NCI-H2196 treated with DMSO at 0.1 percent for 48 hours (cell line): ENCODE results near the gene ZBTB44.

Experiments
- DNase-seq: peaks from one replicate; lab custom pipeline; 2025; ENCODE audit not compliant: unreplicated experiment; lab: John Stamatoyannopoulos, UW

Gene ZBTB44

DNA sequence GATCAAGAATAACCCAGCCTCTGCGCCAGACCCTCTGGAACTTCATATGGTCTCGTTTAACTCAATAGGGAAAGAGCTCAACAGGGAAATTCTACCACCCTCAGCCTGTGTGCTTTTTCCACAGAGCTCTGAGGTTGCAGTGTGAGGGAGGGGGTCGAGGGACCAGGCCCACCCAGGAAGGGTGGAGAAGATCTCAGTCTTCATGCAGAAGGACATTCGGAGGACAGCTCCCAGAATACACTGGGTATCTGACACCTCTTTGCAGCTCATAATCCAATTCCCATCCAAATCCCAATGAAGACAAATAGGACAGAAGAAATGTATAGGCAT is 98.5 kb downstream of the ZBTB44 start:
- DNase-seq = no peak

DNA sequence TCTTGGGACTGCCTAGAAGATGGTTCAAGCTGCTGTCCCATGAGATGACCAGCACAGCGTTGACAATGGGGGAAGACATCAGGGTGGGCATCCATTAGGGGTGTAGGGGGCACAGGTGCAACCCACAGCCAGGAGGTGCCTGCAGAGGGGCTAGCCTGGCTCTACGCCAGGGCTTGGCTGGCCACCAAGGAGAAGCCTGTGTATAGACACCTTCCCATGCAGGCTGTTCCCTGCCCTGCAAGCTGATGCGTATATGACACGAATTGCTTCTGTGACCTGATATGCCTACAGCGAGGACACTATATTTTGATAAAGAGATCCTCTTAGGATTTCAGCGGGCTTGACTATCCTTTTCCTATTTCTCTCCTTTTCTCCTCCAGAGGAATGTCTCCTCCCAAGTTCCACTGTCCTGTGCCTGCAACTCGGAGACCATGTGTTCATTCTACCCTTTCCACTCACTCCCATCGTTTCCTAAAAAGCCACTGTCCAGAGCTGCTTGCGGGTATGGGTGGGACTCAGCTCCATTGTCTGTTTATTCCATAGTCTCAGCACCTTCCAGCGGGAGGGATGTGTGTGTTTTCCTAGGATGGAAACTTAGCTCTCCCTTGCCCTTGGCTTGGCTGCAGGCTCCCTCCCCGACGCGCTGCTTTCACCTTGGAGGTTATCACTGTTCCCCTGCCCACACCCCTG is 99.0 kb downstream of the ZBTB44 start:
- DNase-seq = no peak

DNA sequence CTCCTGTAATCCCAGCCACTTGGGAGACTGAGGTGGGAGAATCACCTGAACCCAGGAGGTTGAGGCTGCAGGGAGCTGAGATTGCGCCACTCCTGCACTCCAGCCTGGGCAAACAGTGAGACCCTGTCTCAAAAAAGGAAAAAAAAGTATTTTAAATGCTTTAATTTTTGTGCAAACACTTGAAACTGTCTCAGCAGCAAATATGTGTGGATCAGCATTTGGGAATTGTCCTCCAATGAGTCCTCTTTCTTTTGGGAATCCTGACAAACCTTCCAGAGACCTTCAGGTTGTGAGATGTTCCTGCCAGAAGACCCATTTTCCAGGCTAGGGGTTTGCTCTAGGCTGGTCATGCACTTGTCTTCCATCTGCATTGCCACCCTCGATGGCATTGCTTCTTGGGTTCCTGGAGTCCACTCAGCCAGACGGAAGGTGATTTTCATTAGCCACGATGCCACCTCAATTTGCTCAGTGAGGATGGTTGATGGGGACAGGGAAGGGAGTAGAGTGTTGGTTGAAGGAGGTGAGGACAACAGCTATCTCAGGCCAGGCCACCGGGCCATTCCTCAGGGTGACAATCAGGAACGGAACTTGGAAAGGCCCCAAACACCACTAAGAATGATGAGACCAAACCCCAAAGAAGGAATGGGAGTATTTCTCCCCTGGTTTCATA is 99.7 kb downstream of the ZBTB44 start:
- no peak for DNase-seq

DNA sequence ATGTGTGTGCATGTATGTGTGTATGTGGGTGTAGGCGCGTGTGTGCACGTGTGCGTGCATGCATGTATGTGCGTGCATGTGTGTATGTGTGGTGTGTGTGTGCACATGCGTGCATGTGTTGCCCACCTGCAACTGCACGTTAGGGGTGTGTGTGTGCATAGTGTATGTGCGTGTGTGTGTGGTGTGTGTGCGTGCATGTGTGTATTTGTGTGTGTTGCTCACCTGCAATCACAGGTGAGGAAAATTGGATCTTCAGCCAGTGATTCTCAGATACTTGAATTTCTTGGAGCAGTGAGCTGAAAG is 100.8 kb downstream of the ZBTB44 start:
- DNase-seq = no peak

- peak; percentile 25 for DNase-seq
Measured at GRCh38 chr11:130213143-130213978, 101.4 kb downstream of the ZBTB44 start.

DNA sequence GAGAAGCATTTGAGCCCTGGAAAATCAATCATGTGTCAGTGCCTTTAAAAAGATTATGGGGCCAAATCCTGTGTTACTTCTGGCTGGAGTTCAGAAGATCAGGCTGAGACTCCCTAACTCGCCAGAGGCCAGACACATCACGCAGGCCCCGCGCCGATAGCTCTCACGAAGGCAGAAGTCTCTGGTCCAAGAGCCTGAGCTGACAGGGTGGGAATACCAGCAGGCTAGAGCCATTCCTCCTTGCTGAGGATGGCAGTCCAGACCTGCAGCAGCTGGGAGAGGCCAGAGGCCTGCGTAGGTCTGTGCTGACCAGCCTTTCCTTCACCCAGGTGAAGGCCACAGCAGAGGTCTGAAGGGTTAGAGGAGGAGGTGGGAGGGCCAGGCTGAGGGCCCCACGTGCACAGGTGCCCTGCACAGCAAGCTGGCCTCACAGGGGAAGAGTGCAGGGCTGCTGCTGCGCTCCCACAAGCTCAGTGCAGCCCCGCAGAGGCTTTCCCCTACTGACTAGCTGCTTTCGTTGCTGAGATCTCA is 102.2 kb downstream of the ZBTB44 start:
- no peak for DNase-seq

DNA sequence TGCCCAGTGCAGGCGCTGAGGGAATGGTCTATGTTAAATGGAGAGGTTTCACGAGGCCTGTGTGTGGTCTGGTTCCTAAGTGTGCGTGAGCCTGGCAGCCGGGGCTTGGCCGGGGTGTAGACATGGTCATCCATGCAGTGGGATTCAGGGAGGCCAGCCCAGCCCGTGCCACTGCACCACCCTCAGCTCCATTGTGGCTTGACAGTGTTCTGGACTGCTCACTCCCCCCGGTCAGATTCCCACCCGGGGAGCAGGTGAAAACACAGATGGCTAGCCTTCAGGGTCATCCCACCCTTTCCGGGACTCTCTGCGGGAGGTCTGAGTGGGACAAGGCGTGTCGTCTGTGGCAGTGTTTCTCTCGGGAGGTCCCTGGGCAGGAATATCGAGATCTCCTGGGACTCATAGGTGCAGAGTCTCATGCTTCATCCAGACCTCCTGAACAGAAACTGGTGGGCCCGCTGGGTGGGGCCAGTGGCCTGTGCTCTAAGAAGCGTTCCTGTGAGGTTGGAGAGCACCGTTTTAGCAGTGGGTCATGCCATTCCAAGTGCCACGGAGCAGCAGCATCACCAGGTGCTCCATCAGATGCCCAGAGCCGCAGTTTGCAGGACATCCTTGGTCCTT is 102.8 kb downstream of the ZBTB44 start:
- no peak for DNase-seq

DNA sequence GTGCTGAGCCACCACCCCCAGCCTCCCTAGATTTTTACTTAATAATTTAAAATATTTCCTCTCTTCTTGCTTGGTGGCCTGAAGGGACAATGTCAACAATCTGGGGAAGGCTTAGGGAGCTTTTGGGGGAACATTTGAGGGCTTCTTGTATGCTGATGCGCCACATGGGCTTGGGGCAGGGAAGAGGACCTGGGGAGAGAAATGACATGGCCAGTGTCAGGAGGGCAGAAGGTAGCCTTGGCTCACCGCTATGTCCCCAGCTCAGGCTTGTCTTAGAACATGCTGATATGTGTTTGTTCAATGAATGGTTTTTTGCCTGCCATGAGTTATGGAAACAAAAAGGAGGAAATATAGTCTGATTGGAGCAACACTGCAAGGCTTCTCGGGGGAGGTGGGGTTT is 103.6 kb downstream of the ZBTB44 start:
- no peak for DNase-seq

GRCh38 chr11:130209954-130210854 is 104.5 kb downstream of the ZBTB44 start:
- no peak for DNase-seq

DNA sequence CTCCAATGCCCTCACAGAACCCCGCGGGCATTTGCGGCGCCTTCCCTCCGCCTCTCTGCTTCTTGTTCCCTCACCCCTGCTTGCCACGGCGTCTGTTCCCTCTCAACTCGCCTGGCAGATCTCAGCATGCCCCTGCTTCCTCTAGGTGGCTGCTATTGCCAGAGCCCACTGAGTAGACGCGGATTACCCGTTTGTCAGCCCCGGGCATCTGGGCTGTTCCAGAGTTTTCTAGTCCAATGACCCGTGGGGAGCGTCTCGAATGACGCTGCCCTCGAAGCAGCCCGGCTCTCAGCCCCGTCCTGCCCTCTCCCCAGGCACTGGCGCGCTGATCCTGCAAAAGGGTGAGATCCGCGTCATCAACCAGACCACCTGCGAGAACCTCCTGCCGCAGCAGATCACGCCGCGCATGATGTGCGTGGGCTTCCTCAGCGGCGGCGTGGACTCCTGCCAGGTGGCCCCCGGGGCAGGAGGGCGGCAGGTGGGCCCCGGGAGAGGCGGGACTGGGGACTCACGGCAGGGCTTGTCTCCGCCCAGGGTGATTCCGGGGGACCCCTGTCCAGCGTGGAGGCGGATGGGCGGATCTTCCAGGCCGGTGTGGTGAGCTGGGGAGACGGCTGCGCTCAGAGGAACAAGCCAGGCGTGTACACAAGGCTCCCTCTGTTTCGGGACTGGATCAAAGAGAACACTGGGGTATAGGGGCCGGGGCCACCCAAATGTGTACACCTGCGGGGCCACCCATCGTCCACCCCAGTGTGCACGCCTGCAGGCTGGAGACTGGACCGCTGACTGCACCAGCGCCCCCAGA is 105.4 kb downstream of the ZBTB44 start:
- DNase-seq = no peak

GRCh38 chr11:130208241-130209127 is 106.2 kb downstream of the ZBTB44 start:
- no peak for DNase-seq

- DNase-seq = no peak
Measured at GRCh38 chr11:130206141-130206540, 108.6 kb downstream of the ZBTB44 start.

DNA sequence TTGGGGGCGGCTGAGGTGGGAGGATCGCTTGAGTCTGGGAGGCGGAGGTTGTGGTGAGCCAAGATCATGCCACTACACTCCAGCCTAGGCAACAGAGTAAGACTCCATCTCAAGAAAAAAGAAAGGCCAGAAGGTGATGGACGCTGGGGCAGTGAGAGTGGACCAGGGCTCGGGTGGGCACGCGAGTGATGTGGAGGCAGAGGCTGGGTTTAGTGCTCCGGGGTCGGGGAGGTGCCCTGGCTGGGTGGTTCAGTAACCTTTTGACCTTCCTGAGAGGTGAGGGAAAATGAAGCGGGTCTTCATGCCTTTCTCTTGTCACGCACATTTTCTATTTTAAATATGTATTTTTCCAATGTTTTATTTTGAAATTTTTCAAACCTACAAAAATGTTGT is 110.0 kb downstream of the ZBTB44 start:
- DNase-seq = no peak

- DNase-seq = no peak
Measured at GRCh38 chr11:130203766-130204702, 110.7 kb downstream of the ZBTB44 start.

DNA sequence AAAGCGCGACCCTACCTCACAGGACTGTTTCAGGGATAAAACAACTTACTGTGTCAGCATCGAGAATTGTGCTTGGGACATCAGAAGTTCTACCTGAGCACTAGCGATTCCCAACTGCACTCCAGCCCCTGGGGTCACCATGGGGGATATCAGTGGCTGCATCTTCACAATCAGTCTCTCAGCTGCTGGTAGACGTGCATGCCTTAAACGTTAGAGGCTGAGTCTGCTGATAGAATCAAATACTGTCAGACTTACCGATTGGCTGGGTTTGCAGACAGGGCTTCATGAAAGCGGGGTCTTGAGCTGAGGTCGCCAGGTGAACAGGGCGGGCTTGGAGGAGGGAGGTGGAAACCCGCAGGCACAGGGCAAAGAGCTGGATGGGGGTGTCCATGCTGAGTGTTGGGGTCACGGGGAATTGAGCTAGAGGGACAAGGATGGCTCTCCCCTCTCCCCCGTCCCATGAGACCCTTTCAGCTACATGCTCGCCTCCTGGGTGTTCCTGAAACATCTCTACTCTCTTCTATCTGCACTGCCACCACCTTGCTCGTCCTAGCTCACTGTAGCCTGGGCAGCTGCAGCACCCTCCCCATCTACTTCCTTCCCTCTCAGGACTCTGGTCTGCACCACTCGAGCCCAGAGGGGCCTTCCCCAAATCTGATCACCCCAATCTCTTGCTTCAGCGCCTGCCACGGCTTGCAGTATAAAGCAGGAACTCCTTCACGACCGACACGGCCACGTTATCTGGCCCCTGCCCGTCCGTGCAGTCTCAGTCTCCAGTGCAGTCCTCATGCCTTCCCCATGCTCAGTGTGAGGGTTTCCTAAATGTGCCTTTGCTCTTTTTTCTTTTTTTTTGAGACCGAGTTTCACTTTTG is 111.7 kb downstream of the ZBTB44 start:
- no peak for DNase-seq

DNA sequence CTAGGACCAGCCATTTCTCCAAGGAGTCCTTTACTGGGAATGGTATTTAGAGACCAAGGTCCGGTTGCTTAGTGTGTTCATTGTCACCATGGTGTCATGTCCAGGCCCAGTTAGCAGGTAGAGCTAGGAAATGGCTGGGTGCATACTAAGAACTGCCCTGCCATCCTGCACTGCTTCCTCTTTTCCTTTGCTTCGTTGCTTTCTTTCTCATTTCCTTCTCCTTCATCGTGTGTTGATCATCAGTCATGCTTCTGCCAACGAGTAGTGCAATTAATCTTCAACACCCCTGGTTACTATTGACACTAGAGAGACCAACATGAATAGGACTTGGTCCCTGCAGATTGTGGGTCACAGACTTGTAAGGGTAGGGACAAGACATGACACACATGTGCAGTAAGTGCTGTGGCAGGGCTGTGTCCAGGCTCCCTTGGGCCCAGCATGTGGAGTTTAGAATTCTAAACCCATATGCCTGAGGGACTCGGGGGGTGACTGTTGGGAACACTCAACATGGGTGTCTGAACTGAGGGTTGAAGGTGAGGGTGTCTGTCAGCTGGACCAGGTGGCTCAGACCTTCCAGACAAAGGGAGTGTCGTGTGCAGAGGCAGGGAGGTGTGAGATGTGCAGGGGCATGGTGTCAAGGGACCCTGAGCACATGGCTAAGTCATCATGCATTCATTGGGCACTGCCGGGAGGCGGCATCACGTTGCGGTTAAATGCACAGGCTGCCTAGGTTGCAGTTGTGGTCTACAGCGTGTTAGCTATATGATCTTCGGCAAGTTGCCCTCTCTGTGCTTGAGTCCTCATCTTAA is 112.5 kb downstream of the ZBTB44 start:
- DNase-seq = no peak
